Large intestine (tissue), 3 donors: Measurements from ENCODE around the gene MROH7. TPM values are rescaled to one million over a fixed set of nuclear protein-coding genes. Genes with fewer than 3 reads are reported as not detected.

Experiments used
- DNase-seq, 2 donors: peaks; one replicate each; pipeline versions ENCODE4 v3.0.0 to v3.0.0-alpha.2; 2013
- H3K27ac ChIP-seq: one replicate; pipeline ENCODE4 v1.5.1; 2013; ENCODE audit warnings: low read length
- H3K27me3 ChIP-seq: 2 replicates; pipeline ENCODE4 v1.6.1; 2013; ENCODE audit warnings: low read length; ENCODE audit not compliant: control insufficient read depth, insufficient read depth
- H3K36me3 ChIP-seq: 2 replicates; pipeline ENCODE4 v1.6.1; 2013; ENCODE audit warnings: low read length; ENCODE audit not compliant: control insufficient read depth, insufficient read depth
- H3K4me1 ChIP-seq: one replicate; pipeline ENCODE4 v1.6.1; 2013; ENCODE audit warnings: low read length; ENCODE audit not compliant: control insufficient read depth, insufficient read depth
- H3K4me3 ChIP-seq: one replicate; pipeline ENCODE4 v1.5.1; 2013; ENCODE audit warnings: low read length
- H3K9me3 ChIP-seq: one replicate; pipeline ENCODE4 v1.6.1; 2013; ENCODE audit warnings: mild to moderate bottlenecking, low read depth, low read length, moderate library complexity; ENCODE audit not compliant: control insufficient read depth
- WGBS: methylation state at CpG from one replicate; pipeline ENCODE4 v1.1.5; 2013; ENCODE audit warnings: low lambda C conversion rate; ENCODE audit not compliant: insufficient coverage; 5-methylcytosine and 5-hydroxymethylcytosine counted together
- polyA plus RNA-seq: library from polyadenylated mRNA; unstranded; fragments of 120-200 nt; gene quantifications from one replicate; pipeline ENCODE4 v1.2.1, GENCODE V29; 2013

The MROH7 gene
- polyA plus RNA-seq, 1 donor, result 25.1 TPM

GRCh38 chr1:54754045-54754444 lies 112.5 kb downstream of the MROH7 start:
- Histone ChIP-seq H3K27me3 (no peaks in the 10 kb centered on the region), H3K4me3 (no peak overlapping the region), H3K9me3 (no peaks in the 10 kb centered on the region), H3K4me1 (no peaks in the 10 kb centered on the region), H3K27ac (no peak overlapping the region), H3K36me3 (peaks cover 29% of the 10 kb centered on the region)
- no peak for DNase-seq
- no CpG with 5 or more reads among the region's 22 CpGs for WGBS

GRCh38 chr1:54754486-54755285 lies 113.1 kb downstream of the MROH7 start:
- Histone ChIP-seq H3K4me1 (no peaks in the 10 kb centered on the region), H3K9me3 (no peaks in the 10 kb centered on the region), H3K27ac (no peak overlapping the region), H3K27me3 (no peaks in the 10 kb centered on the region), H3K36me3 (peaks cover 30% of the 10 kb centered on the region), H3K4me3 (no peak overlapping the region)
- WGBS, result no CpG with 5 or more reads among the region's 25 CpGs
- DNase-seq, result no peak

- peaks cover 30% of the 10 kb centered on the region for H3K36me3 ChIP-seq
- no peak overlapping the region for H3K4me3 ChIP-seq
- H3K27ac ChIP-seq, result no peak overlapping the region
- WGBS, result no CpG with 5 or more reads among the region's 9 CpGs
- peaks cover under 1% of the 10 kb centered on the region for H3K4me1 ChIP-seq
- H3K9me3 ChIP-seq, result no peaks in the 10 kb centered on the region
- no peaks in the 10 kb centered on the region for H3K27me3 ChIP-seq
- DNase-seq, result no peak
Measured at GRCh38 chr1:54757833-54758232, 116.2 kb downstream of the MROH7 start.

- Histone ChIP-seq H3K27me3 (no peaks in the 10 kb centered on the region), H3K36me3 (peaks cover 30% of the 10 kb centered on the region), H3K4me3 (no peak overlapping the region), H3K9me3 (no peaks in the 10 kb centered on the region), H3K27ac (no peak overlapping the region), H3K4me1 (peaks cover 8% of the 10 kb centered on the region)
- 80% methylated on average over 1 of the region's 20 CpGs for WGBS
- no peak for DNase-seq
Measured at GRCh38 chr1:54758678-54759348, 117.2 kb downstream of the MROH7 start.

Other genes with a start within 250 kb of the MROH7 start
- 48.2 TPM for gene SSBP3, start 235.4 kb upstream of the MROH7 start, polyA plus RNA-seq
- 33.3 TPM for gene ACOT11, start 93.6 kb upstream of the MROH7 start, polyA plus RNA-seq
- 2.8 TPM for gene FAM151A, start 18.3 kb upstream of the MROH7 start, polyA plus RNA-seq
- gene TTC4, start 74.1 kb downstream of the MROH7 start, polyA plus RNA-seq, result 22.4 TPM
- gene PARS2, start 122.7 kb downstream of the MROH7 start, polyA plus RNA-seq, result 7.3 TPM
- gene TTC22, start 159.5 kb downstream of the MROH7 start, polyA plus RNA-seq, result 28.2 TPM
- gene DHCR24, start 245.4 kb downstream of the MROH7 start, polyA plus RNA-seq, result 36.0 TPM